WTC11 (cell line): Measurements from ENCODE around the gene STK40. TPM values are rescaled to one million over a fixed set of nuclear protein-coding genes. Genes with fewer than 3 reads are reported as not detected.

ENCODE experiments used
- ATF1 ChIP-seq: sonication (generic); formaldehyde crosslinking; IDR thresholded peaks from 2 replicates; pipeline ENCODE4 v1.8.1; 2023; ENCODE audit warnings: mild to moderate bottlenecking, moderate library complexity, missing genetic modification reagents
- ATF2 ChIP-seq: sonication (generic); formaldehyde crosslinking; IDR thresholded peaks from 2 replicates; pipeline ENCODE4 v1.8.1; 2022; ENCODE audit warnings: low read depth, missing genetic modification reagents, borderline replicate concordance
- E2F4 ChIP-seq: sonication (generic); formaldehyde crosslinking; IDR thresholded peaks from 2 replicates; pipeline ENCODE4 v1.8.1; 2022; ENCODE audit warnings: low read depth, mild to moderate bottlenecking, moderate library complexity, missing genetic modification reagents, borderline replicate concordance
- ERG ChIP-seq: fragments of 250-450 bp; sonication (Bioruptor Pico); IDR thresholded peaks from 2 replicates; pipeline ENCODE4 v1.8.0; 2021; ENCODE audit warnings: mild to moderate bottlenecking
- FOXJ3 ChIP-seq: sonication (generic); formaldehyde crosslinking; IDR thresholded peaks from 2 replicates; pipeline ENCODE4 v1.9.0; 2021; ENCODE audit warnings: missing genetic modification reagents, mild to moderate bottlenecking, borderline replicate concordance
- FOXP4 ChIP-seq: sonication (generic); formaldehyde crosslinking; IDR thresholded peaks from 2 replicates; pipeline ENCODE4 v1.8.0; 2022; ENCODE audit warnings: mild to moderate bottlenecking, missing genetic modification reagents
- GABPB1 ChIP-seq: sonication (generic); formaldehyde crosslinking; IDR thresholded peaks from 2 replicates; pipeline ENCODE4 v1.8.1; 2023; ENCODE audit warnings: mild to moderate bottlenecking, missing genetic modification reagents
- GRHL2 ChIP-seq: fragments of 250-450 bp; sonication (Bioruptor Pico); IDR thresholded peaks from 2 replicates; pipeline ENCODE4 v1.8.0; 2022; ENCODE audit warnings: mild to moderate bottlenecking, moderate library complexity; ENCODE audit not compliant: insufficient replicate concordance, severe bottlenecking
- IRF1 ChIP-seq: sonication (generic); formaldehyde crosslinking; IDR thresholded peaks from 2 replicates; pipeline ENCODE4 v1.8.0; 2023; ENCODE audit warnings: missing genetic modification reagents
- IRF2 ChIP-seq: sonication (generic); formaldehyde crosslinking; IDR thresholded peaks from 2 replicates; pipeline ENCODE4 v1.8.0; 2022; ENCODE audit warnings: low read depth, missing genetic modification reagents, borderline replicate concordance
- JUN ChIP-seq: sonication (generic); formaldehyde crosslinking; IDR thresholded peaks from 2 replicates; pipeline ENCODE4 v1.8.0; 2023; ENCODE audit warnings: mild to moderate bottlenecking, missing genetic modification reagents
- KAT7 ChIP-seq: sonication (generic); formaldehyde crosslinking; IDR thresholded peaks from 2 replicates; pipeline ENCODE4 v1.8.1; 2023; ENCODE audit warnings: missing genetic modification reagents, mild to moderate bottlenecking, borderline replicate concordance
- NR1H2 ChIP-seq: sonication (generic); formaldehyde crosslinking; IDR thresholded peaks from 2 replicates; pipeline ENCODE4 v1.9.0; 2021; ENCODE audit warnings: mild to moderate bottlenecking, moderate library complexity, missing genetic modification reagents
- OVOL2 ChIP-seq: fragments of 250-450 bp; sonication (Bioruptor Pico); IDR thresholded peaks from 2 replicates; pipeline ENCODE4 v1.9.0; 2021; ENCODE audit warnings: mild to moderate bottlenecking, borderline replicate concordance
- PRDM15 ChIP-seq: sonication (generic); formaldehyde crosslinking; IDR thresholded peaks from 2 replicates; pipeline ENCODE4 v1.8.0; 2022; ENCODE audit warnings: missing genetic modification reagents
- RORB ChIP-seq: fragments of 250-450 bp; sonication (Bioruptor Pico); IDR thresholded peaks from 2 replicates; pipeline ENCODE4 v1.9.0; 2021; ENCODE audit warnings: mild to moderate bottlenecking
- TCF7 ChIP-seq: sonication (generic); formaldehyde crosslinking; IDR thresholded peaks from 2 replicates; pipeline ENCODE4 v1.8.0; 2022; ENCODE audit warnings: mild to moderate bottlenecking, low read depth, missing genetic modification reagents, moderate library complexity
- USF1 ChIP-seq: sonication (generic); formaldehyde crosslinking; IDR thresholded peaks from 2 replicates; pipeline ENCODE4 v1.8.0; 2022; ENCODE audit warnings: mild to moderate bottlenecking, missing genetic modification reagents
- ZMAT4 ChIP-seq: fragments of 250-450 bp; sonication (Bioruptor Pico); IDR thresholded peaks from 2 replicates; pipeline ENCODE4 v1.9.0; 2021; ENCODE audit warnings: mild to moderate bottlenecking
- ZNF219 ChIP-seq: sonication (generic); formaldehyde crosslinking; IDR thresholded peaks from 2 replicates; pipeline ENCODE4 v1.8.0; 2023; ENCODE audit warnings: missing genetic modification reagents, mild to moderate bottlenecking, borderline replicate concordance
- ZNF232 ChIP-seq: sonication (generic); formaldehyde crosslinking; IDR thresholded peaks from 2 replicates; pipeline ENCODE4 v1.8.0; 2022; ENCODE audit warnings: mild to moderate bottlenecking, missing genetic modification reagents
- ZNF263 ChIP-seq: sonication (generic); formaldehyde crosslinking; IDR thresholded peaks from 2 replicates; pipeline ENCODE4 v1.8.1; 2022; ENCODE audit warnings: low read depth, mild to moderate bottlenecking, moderate library complexity, missing genetic modification reagents
- ZNF416 ChIP-seq: fragments of 250-450 bp; sonication (Bioruptor Pico); IDR thresholded peaks from 2 replicates; pipeline ENCODE4 v1.9.0; 2021; ENCODE audit warnings: mild to moderate bottlenecking, inconsistent platforms
- ZSCAN18 ChIP-seq: fragments of 250-450 bp; sonication (Bioruptor Pico); IDR thresholded peaks from 2 replicates; pipeline ENCODE4 v2.1.2; 2022; ENCODE audit warnings: mild to moderate bottlenecking, moderate library complexity
- total RNA-seq: library from RNA; stranded (reverse); gene quantifications from 3 replicates; pipeline ENCODE4 v1.2.3, GENCODE V29; 2021

Gene STK40
- total RNA-seq, 1 experiment from 2014 or later, result 24.7 TPM

GRCh38 chr1:36321119-36321951 lies 64.4 kb downstream of the STK40 start (continued):
- peak; percentile 55; the same call in 1 of the 2 replicates for TF ChIP-seq JUN (CRISPR knock-in tag)
- TF ChIP-seq ZSCAN18 (CRISPR knock-in tag), result no peak
- no peak for TF ChIP-seq ZNF416 (CRISPR knock-in tag)
- TF ChIP-seq ZNF263, result no peak; the same call in 1 of the 2 replicates
- peak; percentile 52; the same call in 1 of the 2 replicates for TF ChIP-seq ATF2 (CRISPR knock-in tag)
- peak; percentile 72; the same call in 1 of the 2 replicates for TF ChIP-seq IRF1 (CRISPR knock-in tag)
- peak; percentile 78 for TF ChIP-seq FOXP4 (CRISPR knock-in tag)
- TF ChIP-seq ERG, result no peak
- TF ChIP-seq ZNF232, result peak; percentile 89
- TF ChIP-seq GABPB1 (CRISPR knock-in tag), result no peak
- no peak for TF ChIP-seq ZMAT4 (CRISPR knock-in tag)
- peak; percentile 76; the same call in 1 of the 2 replicates for TF ChIP-seq ATF1 (CRISPR knock-in tag)
- no peak for TF ChIP-seq ZNF219 (CRISPR knock-in tag)
- TF ChIP-seq E2F4 (CRISPR knock-in tag), result peak; percentile 74; the same call in 1 of the 2 replicates
- no peak for TF ChIP-seq GRHL2
- no peak for TF ChIP-seq OVOL2 (CRISPR knock-in tag)
- TF ChIP-seq RORB (CRISPR knock-in tag), result no peak
- peak; percentile 49 for TF ChIP-seq USF1 (CRISPR knock-in tag)
- peak; percentile 68; the same call in 1 of the 2 replicates for TF ChIP-seq TCF7 (CRISPR knock-in tag)
- TF ChIP-seq NR1H2, result no peak
- TF ChIP-seq PRDM15 (CRISPR knock-in tag), result 0 out of 2 replicates have a peak, but pooled peaks have one; percentile 27
- no peak for TF ChIP-seq KAT7 (CRISPR knock-in tag)
- TF ChIP-seq FOXJ3, result no peak
- 0 out of 2 replicates have a peak, but pooled peaks have one; percentile 49 for TF ChIP-seq IRF2
